PFSK-1 (cell line): Measurements from ENCODE around the gene TBKBP1.

Experiments used
- POLR2AphosphoS5 ChIP-seq: IDR thresholded peaks from 2 replicates; pipeline ENCODE4 v1.6.1; 2012; ENCODE audit warnings: low read depth, mild to moderate bottlenecking, control low read depth, low read length, moderate library complexity
- REST ChIP-seq, 2 experiments: IDR thresholded peaks; 2 replicates each; pipeline versions ENCODE4 v1.6.1 to v1.8.0; 2011 to 2012; ENCODE audit warnings: low read depth in 2 of 2, low read length in 2 of 2, control low read depth in 1 of 2, inconsistent platforms in 1 of 2, mild to moderate bottlenecking in 1 of 2, moderate library complexity in 1 of 2; ENCODE audit not compliant: insufficient read depth in 1 of 2
- SIN3A ChIP-seq: IDR thresholded peaks from 2 replicates; pipeline ENCODE4 v1.6.1; 2012; ENCODE audit warnings: mild to moderate bottlenecking, low read length, moderate library complexity, borderline replicate concordance; ENCODE audit not compliant: insufficient read depth
- TAF1 ChIP-seq: IDR thresholded peaks from 2 replicates; pipeline ENCODE4 v1.6.1; 2012; ENCODE audit warnings: low read length, control low read depth, borderline replicate concordance; ENCODE audit not compliant: insufficient read depth

DNA sequence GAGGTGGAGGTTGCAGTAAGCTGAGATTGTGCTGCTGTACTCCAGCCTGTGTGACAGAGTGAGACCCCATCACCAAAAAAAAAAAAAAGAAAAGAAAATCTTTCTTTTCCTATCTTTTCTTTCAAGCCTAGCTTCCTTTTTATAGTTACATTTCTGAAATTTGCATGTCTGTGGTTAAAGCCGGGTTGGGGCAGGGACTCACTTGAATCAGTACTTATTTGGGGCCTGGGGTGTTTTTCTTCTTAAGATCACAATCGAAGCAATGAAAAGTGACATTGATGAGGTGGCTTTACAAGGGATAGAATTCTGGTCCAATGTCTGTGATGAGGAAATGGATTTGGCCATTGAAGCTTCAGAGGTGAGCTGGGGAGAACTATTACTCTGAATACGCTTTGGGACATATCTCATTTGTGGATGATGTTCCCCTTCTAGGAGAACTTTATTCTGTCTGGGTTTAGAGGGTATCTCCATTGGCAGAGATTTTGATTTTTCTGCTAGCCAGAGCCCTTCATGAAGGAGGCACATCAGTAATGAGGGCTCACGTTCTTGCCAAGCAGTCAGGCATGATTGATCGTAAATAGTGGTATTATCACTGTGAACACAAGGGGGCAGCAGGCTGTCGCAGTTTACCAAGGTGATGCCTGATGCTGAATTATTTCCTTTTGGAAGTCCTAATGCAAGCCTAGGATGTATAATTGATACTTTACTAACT is 29.9 kb upstream of the TBKBP1 start:
- TF ChIP-seq POLR2AphosphoS5 (peak; percentile 36; the same call in 1 of the 2 replicates), TAF1 (no peak), REST (IDR thresholded peaks at IDR 0.05; ENCODE audit: insufficient read depth in 1 of 2, low read depth in 2 of 2, low read length in 2 of 2) (no peak), SIN3A (no peak)
